Chondrocyte (in vitro differentiated cells): ENCODE data around the gene TK1. TPM values are rescaled to one million over a fixed set of nuclear protein-coding genes. Genes with fewer than 3 reads are reported as not detected.
A peak's percentile ranks its signal among the peaks of the same experiment; 100 is the strongest.

ENCODE experiments used
- DNase-seq: peaks from one replicate; pipeline ENCODE4 v3.0.0; 2021; ENCODE audit warnings: mixed read lengths, low spot score
- H3K27ac Mint-ChIP-seq: one replicate; pipeline ENCODE4 v1.8.0; 2021; ENCODE audit warnings: mild to moderate bottlenecking, moderate library complexity, mixed read lengths; ENCODE audit not compliant: unreplicated experiment
- H3K27me3 Mint-ChIP-seq: 2 replicates; pipeline ENCODE4 v1.8.0; 2021; ENCODE audit warnings: low read depth, mixed read lengths
- H3K36me3 Mint-ChIP-seq: 2 replicates; pipeline ENCODE4 v1.8.0; 2021; ENCODE audit warnings: low read depth, mixed read lengths
- H3K4me1 Mint-ChIP-seq: 2 replicates; pipeline ENCODE4 v1.8.0; 2021; ENCODE audit warnings: low read depth, mild to moderate bottlenecking, mixed read lengths
- H3K4me3 Mint-ChIP-seq: one replicate; pipeline ENCODE4 v1.8.0; 2021; ENCODE audit warnings: mild to moderate bottlenecking, moderate library complexity, mixed read lengths; ENCODE audit not compliant: unreplicated experiment
- H3K9me3 Mint-ChIP-seq: 2 replicates; pipeline ENCODE4 v1.8.0; 2021; ENCODE audit warnings: low read depth, mixed read lengths
- CTCF ChIP-seq: fragments of 200-600 bp; sonication (generic); IDR thresholded peaks from 2 replicates; pipeline ENCODE4 v1.5.0; 2021; ENCODE audit warnings: antibody characterized with exemption, mild to moderate bottlenecking, moderate library complexity
- total RNA-seq: library from RNA; stranded (reverse); gene quantifications from 3 replicates; pipeline ENCODE4 v1.2.1, GENCODE V29; 2021

The TK1 gene
- total RNA-seq, 1 donor from 2014 or later: 21.1 TPM

- H3K4me3 Mint-ChIP-seq: no peak overlapping the region
- peaks cover 25% of the 10 kb centered on the region for H3K4me1 Mint-ChIP-seq
- H3K27me3 Mint-ChIP-seq: no peaks in the 10 kb centered on the region
- DNase-seq: no peak
- H3K27ac Mint-ChIP-seq: no peak overlapping the region
- H3K36me3 Mint-ChIP-seq: peaks cover 4% of the 10 kb centered on the region
- H3K9me3 Mint-ChIP-seq: no peaks in the 10 kb centered on the region
- TF ChIP-seq CTCF: no peak
Observed at GRCh38 chr17:78196716-78197115, 9.9 kb upstream of the TK1 start.

GRCh38 chr17:78185981-78186691 is 716 bp downstream of the TK1 start:
- Mint-ChIP-seq H3K27ac (peak overlapping the region; percentile 17), H3K4me3 (peak overlapping the region; percentile 78), H3K36me3 (peaks cover 3% of the 10 kb centered on the region), H3K27me3 (no peaks in the 10 kb centered on the region), H3K9me3 (no peaks in the 10 kb centered on the region), H3K4me1 (peaks cover 27% of the 10 kb centered on the region)
- no peak for DNase-seq
- no peak for TF ChIP-seq CTCF

- H3K4me3 Mint-ChIP-seq: no peak overlapping the region
- H3K27ac Mint-ChIP-seq: no peak overlapping the region
- no peak for DNase-seq
- H3K9me3 Mint-ChIP-seq: no peaks in the 10 kb centered on the region
- H3K36me3 Mint-ChIP-seq: no peaks in the 10 kb centered on the region
- peaks cover 33% of the 10 kb centered on the region for H3K4me1 Mint-ChIP-seq
- TF ChIP-seq CTCF: no peak
- no peaks in the 10 kb centered on the region for H3K27me3 Mint-ChIP-seq
Observed at GRCh38 chr17:78184868-78185267, 2.0 kb downstream of the TK1 start.

- Mint-ChIP-seq H3K4me1 (peaks cover 37% of the 10 kb centered on the region), H3K36me3 (no peaks in the 10 kb centered on the region), H3K27ac (no peak overlapping the region), H3K9me3 (no peaks in the 10 kb centered on the region), H3K4me3 (no peak overlapping the region), H3K27me3 (no peaks in the 10 kb centered on the region)
- TF ChIP-seq CTCF: no peak
- no peak for DNase-seq
Observed at GRCh38 chr17:78184351-78184750, 2.5 kb downstream of the TK1 start.

- no peak for TF ChIP-seq CTCF
- no peaks in the 10 kb centered on the region for H3K9me3 Mint-ChIP-seq
- H3K36me3 Mint-ChIP-seq: no peaks in the 10 kb centered on the region
- peaks cover 41% of the 10 kb centered on the region for H3K4me1 Mint-ChIP-seq
- H3K27ac Mint-ChIP-seq: no peak overlapping the region
- H3K27me3 Mint-ChIP-seq: no peaks in the 10 kb centered on the region
- no peak overlapping the region for H3K4me3 Mint-ChIP-seq
- no peak for DNase-seq
Observed at GRCh38 chr17:78183916-78184315, 2.9 kb downstream of the TK1 start.
